SK-N-SH treated with all-trans-retinoic acid at 6 μM for 48 hours (cell line): ENCODE data around the gene PGK1.

Experiments
- RARB ChIP-seq: fragments of 250-450 bp; sonication (Bioruptor Pico); IDR thresholded peaks from 2 replicates; pipeline ENCODE4 v1.8.0; 2021; ENCODE audit warnings: mild to moderate bottlenecking, moderate library complexity
- ZFP30 ChIP-seq: fragments of 450-650 bp; formaldehyde crosslinking; IDR thresholded peaks from 2 replicates; pipeline ENCODE4 v1.5.0; 2022; ENCODE audit warnings: mild to moderate bottlenecking, moderate library complexity
- ZNF70 ChIP-seq: fragments of 450-650 bp; formaldehyde crosslinking; IDR thresholded peaks from 2 replicates; pipeline ENCODE4 v1.5.0; 2020; ENCODE audit warnings: mild to moderate bottlenecking, moderate library complexity
- TF ChIP-seq, protein P1 (sequence below): fragments of 250-450 bp; sonication (Bioruptor Pico); IDR thresholded peaks from 2 replicates; pipeline ENCODE4 v1.8.0; 2020; ENCODE audit warnings: mild to moderate bottlenecking, moderate library complexity, borderline replicate concordance

DNA sequence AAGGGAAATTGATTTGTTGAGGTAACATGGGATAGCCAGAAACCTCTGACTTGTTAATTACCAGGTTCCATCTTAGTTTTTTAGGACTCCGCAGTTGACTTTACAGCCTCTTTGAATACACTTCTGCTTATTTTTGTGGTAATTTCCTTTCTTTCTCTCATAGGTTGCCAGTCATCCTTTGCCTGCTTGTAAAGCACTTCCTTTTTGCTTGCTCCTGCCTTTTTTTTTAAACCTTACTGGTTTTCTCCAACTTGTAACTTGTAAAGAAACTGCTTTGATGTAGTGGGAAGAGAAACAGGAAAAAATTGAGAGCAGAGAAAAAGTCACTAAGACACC, 2.6 kb downstream of the PGK1 start:
- TF ChIP-seq, protein P1, sequence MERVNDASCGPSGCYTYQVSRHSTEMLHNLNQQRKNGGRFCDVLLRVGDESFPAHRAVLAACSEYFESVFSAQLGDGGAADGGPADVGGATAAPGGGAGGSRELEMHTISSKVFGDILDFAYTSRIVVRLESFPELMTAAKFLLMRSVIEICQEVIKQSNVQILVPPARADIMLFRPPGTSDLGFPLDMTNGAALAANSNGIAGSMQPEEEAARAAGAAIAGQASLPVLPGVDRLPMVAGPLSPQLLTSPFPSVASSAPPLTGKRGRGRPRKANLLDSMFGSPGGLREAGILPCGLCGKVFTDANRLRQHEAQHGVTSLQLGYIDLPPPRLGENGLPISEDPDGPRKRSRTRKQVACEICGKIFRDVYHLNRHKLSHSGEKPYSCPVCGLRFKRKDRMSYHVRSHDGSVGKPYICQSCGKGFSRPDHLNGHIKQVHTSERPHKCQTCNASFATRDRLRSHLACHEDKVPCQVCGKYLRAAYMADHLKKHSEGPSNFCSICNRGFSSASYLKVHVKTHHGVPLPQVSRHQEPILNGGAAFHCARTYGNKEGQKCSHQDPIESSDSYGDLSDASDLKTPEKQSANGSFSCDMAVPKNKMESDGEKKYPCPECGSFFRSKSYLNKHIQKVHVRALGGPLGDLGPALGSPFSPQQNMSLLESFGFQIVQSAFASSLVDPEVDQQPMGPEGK = no peak
- no peak for TF ChIP-seq ZNF70 (CRISPR knock-in tag)
- TF ChIP-seq ZFP30 = no peak
- no peak for TF ChIP-seq RARB (CRISPR knock-in tag)
